Muscle of leg (tissue), 11 donors: ENCODE data around the gene CPSF3. TPM values are rescaled to one million over a fixed set of nuclear protein-coding genes. Genes with fewer than 3 reads are reported as not detected.
A peak's percentile ranks its signal among the peaks of the same experiment; 100 is the strongest.

Experiments used
- DNase-seq: peaks from one replicate; pipeline ENCODE4 v3.0.0; 2013
- H3K27ac ChIP-seq: one replicate; pipeline ENCODE4 v1.5.1; 2013; ENCODE audit warnings: mild to moderate bottlenecking, low read length, control low read depth
- H3K27me3 ChIP-seq: one replicate; pipeline ENCODE4 v1.6.1; 2013; ENCODE audit warnings: low read length; ENCODE audit not compliant: control insufficient read depth, insufficient read depth
- H3K36me3 ChIP-seq: one replicate; pipeline ENCODE4 v1.6.1; 2013; ENCODE audit warnings: low read length; ENCODE audit not compliant: control insufficient read depth, insufficient read depth
- H3K4me1 ChIP-seq: one replicate; pipeline ENCODE4 v1.6.1; 2013; ENCODE audit warnings: low read length; ENCODE audit not compliant: control insufficient read depth, insufficient read depth
- H3K4me3 ChIP-seq: one replicate; pipeline ENCODE4 v1.5.1; 2013; ENCODE audit warnings: low read length, control low read depth
- H3K9me3 ChIP-seq: replicated peaks from 2 replicates; pipeline ENCODE4 v1.6.1; 2013; ENCODE audit warnings: low read depth, low read length; ENCODE audit not compliant: control insufficient read depth
- WGBS: methylation state at CpG from one replicate; pipeline ENCODE4 v1.1.5; 2013; ENCODE audit warnings: missing lambda C conversion rate; ENCODE audit not compliant: insufficient coverage; 5-methylcytosine and 5-hydroxymethylcytosine counted together
- polyA plus RNA-seq, 8 donors: library from polyadenylated mRNA; unstranded; fragments of 120-200 nt; gene quantifications; one replicate each; pipeline versions ENCODE4 v1.2.1 to v1.2.3, GENCODE V29; 2013; ENCODE audit warnings: inconsistent platforms in 1 of 8, low replicate concordance in 1 of 8; ENCODE audit not compliant: insufficient read length in 8 of 8, insufficient read depth in 1 of 8
- total RNA-seq: library from RNA; stranded (reverse); fragments of 120-200 nt; gene quantifications from one replicate; pipeline ENCODE4 v1.2.4, GENCODE V29; 2013

Gene CPSF3
- total and polyA plus RNA-seq, 9 donors = 31.3 to 37.8 (median 34.9) TPM

- no peaks in the 10 kb centered on the region for H3K9me3 ChIP-seq
- 92% methylated on average over 2 of the region's 6 CpGs for WGBS
- peaks cover 35% of the 10 kb centered on the region for H3K4me1 ChIP-seq
- no peak overlapping the region for H3K4me3 ChIP-seq
- peaks cover 63% of the 10 kb centered on the region for H3K36me3 ChIP-seq
- no peaks in the 10 kb centered on the region for H3K27me3 ChIP-seq
- DNase-seq = no peak
- H3K27ac ChIP-seq = no peak overlapping the region
Measured at GRCh38 chr2:9382604-9383235, 40.7 kb upstream of the CPSF3 start.

- DNase-seq = no peak
- peaks cover 72% of the 10 kb centered on the region for H3K36me3 ChIP-seq
- 73% methylated on average over 2 of the region's 4 CpGs for WGBS
Measured at GRCh38 chr2:9384521-9384920, 38.9 kb upstream of the CPSF3 start.

GRCh38 chr2:9385841-9386240, 37.6 kb upstream of the CPSF3 start:
- DNase-seq = no peak
- 83% methylated on average over 1 of the region's 6 CpGs for WGBS
- peaks cover 13% of the 10 kb centered on the region for H3K4me1 ChIP-seq
- H3K36me3 ChIP-seq = peaks cover 79% of the 10 kb centered on the region
- H3K9me3 ChIP-seq = no peaks in the 10 kb centered on the region
- no peak overlapping the region for H3K4me3 ChIP-seq
- H3K27me3 ChIP-seq = no peaks in the 10 kb centered on the region
- no peak overlapping the region for H3K27ac ChIP-seq

More at GRCh38 chr2:9384521-9384920, 38.9 kb upstream of the CPSF3 start:
- Histone ChIP-seq H3K4me1 (peaks cover 17% of the 10 kb centered on the region), H3K27ac (no peak overlapping the region), H3K4me3 (no peak overlapping the region), H3K9me3 (no peaks in the 10 kb centered on the region), H3K27me3 (no peaks in the 10 kb centered on the region)

- peaks cover 67% of the 10 kb centered on the region for H3K36me3 ChIP-seq
- H3K27ac ChIP-seq = no peak overlapping the region
- no peaks in the 10 kb centered on the region for H3K9me3 ChIP-seq
- H3K4me1 ChIP-seq = peaks cover 13% of the 10 kb centered on the region
- H3K4me3 ChIP-seq = no peak overlapping the region
- H3K27me3 ChIP-seq = no peaks in the 10 kb centered on the region
- no peak for DNase-seq
- 91% methylated on average over 7 of the region's 11 CpGs for WGBS
Measured at GRCh38 chr2:9388199-9388681, 35.2 kb upstream of the CPSF3 start.

GRCh38 chr2:9388950-9389911, 34.2 kb upstream of the CPSF3 start:
- no peak for DNase-seq
- WGBS = 88% methylated on average over 27 of the region's 28 CpGs
- Histone ChIP-seq H3K9me3 (no peaks in the 10 kb centered on the region), H3K4me1 (peaks cover 17% of the 10 kb centered on the region), H3K27me3 (no peaks in the 10 kb centered on the region), H3K36me3 (peaks cover 69% of the 10 kb centered on the region), H3K4me3 (no peak overlapping the region), H3K27ac (no peak overlapping the region)

GRCh38 chr2:9390151-9390850, 33.2 kb upstream of the CPSF3 start:
- WGBS = 93% methylated on average over 4 of the region's 7 CpGs
- Histone ChIP-seq H3K4me1 (peaks cover 17% of the 10 kb centered on the region), H3K27ac (no peak overlapping the region), H3K4me3 (no peak overlapping the region), H3K27me3 (no peaks in the 10 kb centered on the region), H3K9me3 (no peaks in the 10 kb centered on the region), H3K36me3 (peaks cover 68% of the 10 kb centered on the region)
- no peak for DNase-seq

GRCh38 chr2:9390991-9391390, 32.5 kb upstream of the CPSF3 start:
- H3K36me3 ChIP-seq = peaks cover 63% of the 10 kb centered on the region
- H3K9me3 ChIP-seq = no peaks in the 10 kb centered on the region
- WGBS = 89% methylated on average over 19 of the region's 19 CpGs
- H3K4me1 ChIP-seq = peaks cover 17% of the 10 kb centered on the region
- DNase-seq = no peak
- no peaks in the 10 kb centered on the region for H3K27me3 ChIP-seq
- no peak overlapping the region for H3K27ac ChIP-seq
- H3K4me3 ChIP-seq = no peak overlapping the region

DNA sequence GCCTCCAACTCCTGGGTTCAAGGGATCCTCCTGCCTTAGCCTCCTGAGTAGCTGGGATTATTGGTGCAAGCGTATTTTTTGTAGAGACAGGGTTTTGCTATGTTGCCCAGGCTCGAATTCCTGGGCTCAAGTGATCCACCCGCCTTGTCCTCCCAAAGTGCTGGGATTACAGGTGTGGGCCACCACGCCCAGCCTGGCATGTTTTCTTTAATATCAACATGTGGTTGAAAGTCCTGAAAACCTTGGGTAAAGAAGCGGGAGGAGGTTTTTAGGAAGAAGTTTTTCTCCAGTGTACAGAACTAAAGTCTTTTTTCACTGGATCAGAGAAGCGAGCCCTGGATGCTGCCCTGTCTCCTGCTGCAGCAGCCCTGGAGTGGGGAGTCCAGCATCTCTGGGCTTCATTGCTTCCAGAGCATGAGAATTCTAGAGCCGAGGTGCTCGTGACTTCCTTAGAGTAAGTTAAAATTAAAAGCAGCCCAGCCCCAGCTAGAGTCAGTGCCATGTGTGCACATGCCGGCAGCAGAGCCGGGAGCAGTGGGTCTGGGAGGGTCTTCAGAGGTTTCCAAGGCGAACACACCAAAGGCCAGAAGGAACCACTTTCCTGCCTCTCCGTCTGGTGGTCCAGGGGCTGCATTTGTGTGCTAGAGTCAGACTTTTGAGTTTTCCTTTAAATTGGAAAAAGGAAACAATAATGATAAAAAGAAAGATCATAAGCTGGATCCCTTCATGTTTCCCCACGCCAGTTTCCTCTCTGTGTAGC, 31.3 kb upstream of the CPSF3 start:
- H3K36me3 ChIP-seq = peaks cover 64% of the 10 kb centered on the region
- H3K27me3 ChIP-seq = no peaks in the 10 kb centered on the region

GRCh38 chr2:9392898-9393765, 30.3 kb upstream of the CPSF3 start:
- Histone ChIP-seq H3K27me3 (no peaks in the 10 kb centered on the region), H3K4me3 (no peak overlapping the region), H3K9me3 (no peaks in the 10 kb centered on the region), H3K36me3 (peaks cover 63% of the 10 kb centered on the region), H3K4me1 (peaks cover 11% of the 10 kb centered on the region), H3K27ac (peak overlapping the region; percentile 86)
- peak; percentile 72 for DNase-seq
- 32% methylated on average over 25 of the region's 28 CpGs for WGBS

More for the DNA sequence above, 31.3 kb upstream of the CPSF3 start:
- DNase-seq = no peak
- H3K4me3 ChIP-seq = no peak overlapping the region
- peak overlapping the region; percentile 86 for H3K27ac ChIP-seq
- H3K4me1 ChIP-seq = peaks cover 11% of the 10 kb centered on the region
- WGBS = 76% methylated on average over 9 of the region's 13 CpGs
- H3K9me3 ChIP-seq = no peaks in the 10 kb centered on the region
